ENCODE results near the gene GRM2. TPM values are rescaled to one million over a fixed set of nuclear protein-coding genes. Genes with fewer than 3 reads are reported as not detected.

GRM2 gene
- total and polyA plus RNA-seq, 2 experiments from 2014 or later = 0.69 TPM; not detected in 1

DNA sequence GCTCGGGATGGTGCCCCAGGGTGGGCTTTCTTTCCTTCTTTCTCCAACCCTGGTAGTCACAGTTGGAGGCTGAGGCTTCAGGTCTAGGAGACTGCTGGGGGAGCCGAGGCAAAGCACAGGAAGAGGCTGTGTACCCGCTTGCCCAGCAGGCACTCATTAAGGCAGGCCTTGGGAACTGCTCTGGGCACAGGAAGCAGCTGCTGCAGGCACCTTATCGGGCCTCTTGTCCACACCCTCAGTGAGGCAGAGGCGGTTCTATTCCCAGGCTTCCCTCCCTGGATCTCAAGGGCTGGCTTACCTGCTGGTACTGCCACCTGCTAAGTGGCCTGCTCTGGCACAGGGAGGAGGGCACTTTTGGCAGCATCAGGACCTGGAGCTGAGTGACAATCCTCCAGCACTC is 15.8 kb upstream of the GRM2 start:
- peaks cover 23% of the 10 kb centered on the region for H3K4me1 ChIP-seq (ENCODE audit: low read depth)
- TF ChIP-seq CTCF (IDR thresholded peaks at IDR 0.05; ENCODE audit: low read depth, low read length) = no peak
- H3K36me3 ChIP-seq = no peaks in the 10 kb centered on the region
- H3K27me3 ChIP-seq = no peaks in the 10 kb centered on the region
- H3K27ac ChIP-seq = no peak overlapping the region
- DNase-seq (ENCODE audit: low read depth in 1 of 2, low spot score in 1 of 2) = no peak
- no peaks in the 10 kb centered on the region for H3K9me3 ChIP-seq (ENCODE audit: low read depth)
- no peak overlapping the region for H3K4me3 ChIP-seq

GRCh38 chr3:51691949-51692348 is 14.9 kb upstream of the GRM2 start:
- Histone ChIP-seq H3K4me3 (no peak overlapping the region), H3K9me3 (ENCODE audit: low read depth) (no peaks in the 10 kb centered on the region), H3K27me3 (no peaks in the 10 kb centered on the region), H3K36me3 (no peaks in the 10 kb centered on the region), H3K4me1 (ENCODE audit: low read depth) (peaks cover 14% of the 10 kb centered on the region), H3K27ac (no peak overlapping the region)
- DNase-seq (ENCODE audit: low read depth in 1 of 2, low spot score in 1 of 2) = no peak
- no peak for TF ChIP-seq CTCF (IDR thresholded peaks at IDR 0.05; ENCODE audit: low read depth, low read length)

- Histone ChIP-seq H3K4me3 (no peak overlapping the region), H3K36me3 (no peaks in the 10 kb centered on the region), H3K4me1 (ENCODE audit: low read depth) (peaks cover 10% of the 10 kb centered on the region), H3K9me3 (ENCODE audit: low read depth) (no peaks in the 10 kb centered on the region), H3K27me3 (no peaks in the 10 kb centered on the region), H3K27ac (no peak overlapping the region)
- no peak for TF ChIP-seq CTCF (IDR thresholded peaks at IDR 0.05; ENCODE audit: low read depth, low read length)
- DNase-seq (ENCODE audit: low read depth in 1 of 2, low spot score in 1 of 2) = no peak
These were observed 13.9 kb upstream of the GRM2 start for GRCh38 chr3:51692980-51693395.

DNA sequence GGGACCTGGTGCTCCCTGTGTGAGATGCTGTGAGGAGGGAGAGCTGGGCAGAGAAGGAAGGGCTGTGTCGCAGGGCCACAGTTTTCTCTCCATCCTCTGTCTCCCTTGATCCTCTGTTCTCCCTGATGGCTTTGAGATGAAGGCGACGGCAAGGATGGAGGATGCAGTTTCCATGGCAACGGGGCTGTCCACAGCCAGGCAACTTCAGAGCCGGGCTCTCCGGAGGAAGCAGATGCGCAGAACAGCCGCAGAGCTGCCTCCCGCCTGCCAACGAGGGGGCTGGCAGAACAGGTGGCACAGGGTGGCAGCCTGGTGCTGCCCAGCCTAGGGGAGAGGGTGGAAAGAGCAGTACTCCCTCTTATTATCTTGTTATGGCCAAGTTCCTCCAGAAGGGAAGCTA is 9.9 kb upstream of the GRM2 start:
- no peak for TF ChIP-seq CTCF (IDR thresholded peaks at IDR 0.05; ENCODE audit: low read depth, low read length)
- Histone ChIP-seq H3K4me1 (ENCODE audit: low read depth) (peaks cover 17% of the 10 kb centered on the region), H3K27ac (no peak overlapping the region), H3K27me3 (no peaks in the 10 kb centered on the region), H3K36me3 (peaks cover 11% of the 10 kb centered on the region), H3K9me3 (ENCODE audit: low read depth) (no peaks in the 10 kb centered on the region), H3K4me3 (no peak overlapping the region)
- DNase-seq (ENCODE audit: low read depth in 1 of 2, low spot score in 1 of 2) = no peak

DNA sequence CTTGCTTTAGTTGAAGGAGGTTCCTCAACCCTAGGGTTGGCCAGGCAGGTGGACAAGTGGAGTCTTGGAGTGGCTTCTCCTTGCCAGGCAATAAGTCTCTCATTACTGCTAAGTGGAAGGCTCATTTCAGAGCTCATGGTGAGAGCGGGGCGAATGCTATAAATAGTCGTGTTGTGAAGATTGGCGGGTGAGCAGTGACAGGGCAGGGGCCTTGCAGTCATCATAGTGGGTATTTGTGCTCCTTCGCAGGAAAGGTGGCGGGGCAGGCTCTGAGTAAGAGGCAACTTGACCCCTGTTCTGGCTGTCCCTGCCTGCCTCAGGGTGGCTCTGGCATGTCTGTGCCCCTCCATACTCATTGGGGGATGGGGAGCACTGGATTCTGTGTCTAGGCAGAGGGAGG is 8.7 kb upstream of the GRM2 start:
- peaks cover 17% of the 10 kb centered on the region for H3K4me1 ChIP-seq (ENCODE audit: low read depth)
- no peak overlapping the region for H3K4me3 ChIP-seq
- peak in 1 of 2 donors; percentile 73 for DNase-seq (ENCODE audit: low read depth in 1 of 2, low spot score in 1 of 2)
- no peaks in the 10 kb centered on the region for H3K9me3 ChIP-seq (ENCODE audit: low read depth)
- peaks cover 11% of the 10 kb centered on the region for H3K36me3 ChIP-seq
- H3K27me3 ChIP-seq = no peaks in the 10 kb centered on the region
- TF ChIP-seq CTCF (IDR thresholded peaks at IDR 0.05; ENCODE audit: low read depth, low read length) = no peak
- H3K27ac ChIP-seq = peak overlapping the region; percentile 72

DNA sequence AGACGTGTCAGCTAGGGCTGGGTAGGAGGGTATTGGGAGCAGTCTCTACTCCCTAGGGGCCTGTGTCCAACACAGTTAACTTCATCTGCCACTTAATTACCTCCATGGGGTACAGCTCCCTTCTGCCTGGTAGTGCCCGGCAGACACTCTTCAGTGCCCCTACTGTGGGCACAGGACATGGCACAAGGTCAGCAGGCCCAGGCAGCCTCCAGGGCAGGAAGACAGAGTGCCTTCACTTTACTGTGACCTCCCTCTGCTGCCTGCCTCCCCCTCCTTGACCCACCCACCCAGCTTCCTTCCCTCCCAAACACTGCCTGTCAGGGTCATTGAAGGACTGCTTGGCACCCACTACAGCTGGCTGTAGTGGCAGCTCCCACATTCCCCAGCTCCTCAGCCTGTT is 6.5 kb upstream of the GRM2 start:
- Histone ChIP-seq H3K36me3 (peaks cover 11% of the 10 kb centered on the region), H3K27ac (no peak overlapping the region), H3K4me3 (no peak overlapping the region), H3K4me1 (ENCODE audit: low read depth) (peaks cover 17% of the 10 kb centered on the region), H3K9me3 (ENCODE audit: low read depth) (no peaks in the 10 kb centered on the region), H3K27me3 (no peaks in the 10 kb centered on the region)
- no peak for TF ChIP-seq CTCF (IDR thresholded peaks at IDR 0.05; ENCODE audit: low read depth, low read length)
- DNase-seq (ENCODE audit: low read depth in 1 of 2, low spot score in 1 of 2) = no peak

All from cardiac muscle cell (in vitro differentiated cells and primary cell).